HEK293T (cell line): ENCODE measurements around the gene GLTP.

Experiments
- BHLHE40 ChIP-seq: fragments of 450-650 bp; IDR thresholded peaks from 2 replicates; pipeline ENCODE4 v1.6.1; 2016; ENCODE audit warnings: mild to moderate bottlenecking, moderate library complexity, borderline replicate concordance
- FOXA1 ChIP-seq: fragments of 450-650 bp; IDR thresholded peaks from 2 replicates; pipeline ENCODE4 v1.6.1; 2016; ENCODE audit warnings: mild to moderate bottlenecking
- FOXK2 ChIP-seq: fragments of 450-650 bp; IDR thresholded peaks from 2 replicates; pipeline ENCODE4 v1.6.1; 2016; ENCODE audit warnings: mild to moderate bottlenecking
- FOXM1 ChIP-seq: fragments of 450-650 bp; IDR thresholded peaks from 2 replicates; pipeline ENCODE4 v1.6.1; 2017; ENCODE audit warnings: mild to moderate bottlenecking, borderline replicate concordance
- PKNOX1 ChIP-seq: fragments of 450-650 bp; IDR thresholded peaks from 2 replicates; pipeline ENCODE4 v1.6.1; 2016
- SP1 ChIP-seq: fragments of 450-650 bp; IDR thresholded peaks from 2 replicates; pipeline ENCODE4 v1.6.1; 2017
- SUZ12 ChIP-seq: fragments of 450-650 bp; IDR thresholded peaks from 2 replicates; pipeline ENCODE4 v1.6.1; 2016; ENCODE audit warnings: mild to moderate bottlenecking

- TF ChIP-seq SP1 (no peak), SUZ12 (no peak), FOXM1 (no peak), BHLHE40 (no peak), FOXA1 (no peak), PKNOX1 (no peak), FOXK2 (no peak)
Observed at GRCh38 chr12:109894939-109895338, 14.6 kb upstream of the GLTP start.
